GM18909 (cell line): ENCODE data around the gene OR1L8.
"Not testable (repeated sequence)": the region's sequence is repeated elsewhere in the genome, so short reads cannot be mapped to it uniquely, and the experiment has no call there.

Experiments
- ATAC-seq: cut with Tn5 transposase; IDR thresholded peaks from one replicate; pipeline ENCODE4 v1.9.1; 2021; ENCODE audit warnings: mild to moderate bottlenecking; ENCODE audit not compliant: unreplicated experiment, poor library complexity

The OR1L8 gene, protein sequence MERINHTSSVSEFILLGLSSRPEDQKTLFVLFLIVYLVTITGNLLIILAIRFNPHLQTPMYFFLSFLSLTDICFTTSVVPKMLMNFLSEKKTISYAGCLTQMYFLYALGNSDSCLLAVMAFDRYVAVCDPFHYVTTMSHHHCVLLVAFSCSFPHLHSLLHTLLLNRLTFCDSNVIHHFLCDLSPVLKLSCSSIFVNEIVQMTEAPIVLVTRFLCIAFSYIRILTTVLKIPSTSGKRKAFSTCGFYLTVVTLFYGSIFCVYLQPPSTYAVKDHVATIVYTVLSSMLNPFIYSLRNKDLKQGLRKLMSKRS

DNA sequence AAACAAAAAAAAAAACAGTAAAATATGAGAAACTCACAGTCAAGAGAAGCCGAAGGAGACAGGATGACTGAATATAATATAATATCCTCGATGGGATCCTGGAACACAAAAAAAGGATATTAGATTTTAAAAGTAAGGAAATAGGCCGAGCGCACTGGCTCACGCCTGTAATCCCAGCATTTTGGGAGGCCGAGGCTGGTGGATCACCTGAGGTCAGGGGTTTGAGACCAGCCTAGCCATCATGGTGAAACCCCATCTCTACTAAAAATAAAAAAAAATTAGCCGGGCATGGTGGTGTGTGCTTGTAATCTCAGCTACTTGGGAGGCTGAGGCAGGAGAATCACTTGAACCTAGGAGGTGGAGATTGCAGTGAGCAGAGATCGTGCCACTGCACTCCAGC, at the start of gene OR1L8:
Gene OR1L8, minus strand, starts transcription at position 101 of the 400 bp plus-strand sequence. CDS start 14,907 bp downstream, outside the sequence.
- not testable (repeated sequence) for ATAC-seq

- ATAC-seq, result no peak
Measured at GRCh38 chr9:122619996-122620395, 36.8 kb upstream of the OR1L8 start.

DNA sequence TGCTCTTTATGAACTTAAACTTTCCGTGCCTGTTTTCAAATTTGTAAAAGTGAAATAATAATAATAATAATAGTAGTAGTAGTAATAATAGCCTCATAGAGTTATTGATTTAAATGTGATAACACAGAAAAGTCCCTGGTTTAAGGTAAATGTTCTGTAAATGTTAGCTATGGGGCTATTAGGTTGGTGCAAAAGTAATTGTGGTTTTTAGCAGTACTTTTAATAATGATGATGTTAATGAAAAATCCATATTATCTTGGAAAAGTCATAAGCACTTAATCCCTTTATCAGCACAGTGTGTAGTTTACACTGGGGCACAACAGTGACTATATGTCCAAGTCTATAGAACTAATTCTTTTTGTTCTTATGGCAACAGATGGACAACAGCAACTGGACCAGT, 31.2 kb upstream of the OR1L8 start, which contains the start of gene OR1Q1:
Gene OR1Q1, plus strand, starts transcription at position 377 of the 400 bp plus-strand sequence. Its CDS starts 0 bp downstream, at position 377.
- ATAC-seq, result no peak

DNA sequence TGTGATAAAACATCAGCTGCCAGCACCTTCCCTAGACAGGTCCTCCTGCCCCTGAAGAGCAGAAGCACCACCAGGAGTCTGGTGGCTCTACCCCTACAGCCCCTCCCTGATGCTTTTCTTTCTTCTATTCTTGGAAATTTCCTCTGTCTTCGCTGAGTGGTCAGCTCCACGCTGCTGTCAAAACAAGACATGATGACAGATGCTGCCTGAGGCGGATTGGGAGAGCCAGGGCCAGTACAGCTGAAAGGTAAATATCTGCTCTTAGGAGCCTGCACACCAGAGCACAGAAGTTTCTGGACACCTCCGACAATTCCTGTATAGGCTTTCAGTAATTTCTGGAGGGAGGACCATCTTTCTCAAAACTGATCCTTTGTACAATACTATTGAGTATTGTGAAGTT, 26.6 kb upstream of the OR1L8 start:
- no peak for ATAC-seq

- no peak for ATAC-seq
Measured at GRCh38 chr9:122606587-122606986, 23.4 kb upstream of the OR1L8 start.

DNA sequence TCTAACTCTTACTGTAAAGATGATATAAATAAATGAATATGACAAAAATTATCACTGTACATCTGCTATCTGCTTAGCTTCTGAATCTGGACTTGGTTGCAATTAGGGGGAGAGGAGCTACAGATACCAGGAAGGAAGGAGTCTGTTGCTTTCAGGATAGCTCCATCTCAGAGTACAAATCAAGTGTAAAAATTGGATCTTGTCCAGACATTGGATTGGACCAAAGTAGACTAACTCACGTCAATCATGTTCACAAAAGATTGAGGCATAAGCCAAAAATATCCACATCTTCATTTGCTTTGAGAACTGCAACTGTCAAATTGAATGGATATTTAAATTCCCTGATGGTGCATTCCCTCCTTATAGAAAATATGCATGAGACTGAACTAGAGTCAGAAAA, 22.5 kb upstream of the OR1L8 start:
- ATAC-seq, result no peak

DNA sequence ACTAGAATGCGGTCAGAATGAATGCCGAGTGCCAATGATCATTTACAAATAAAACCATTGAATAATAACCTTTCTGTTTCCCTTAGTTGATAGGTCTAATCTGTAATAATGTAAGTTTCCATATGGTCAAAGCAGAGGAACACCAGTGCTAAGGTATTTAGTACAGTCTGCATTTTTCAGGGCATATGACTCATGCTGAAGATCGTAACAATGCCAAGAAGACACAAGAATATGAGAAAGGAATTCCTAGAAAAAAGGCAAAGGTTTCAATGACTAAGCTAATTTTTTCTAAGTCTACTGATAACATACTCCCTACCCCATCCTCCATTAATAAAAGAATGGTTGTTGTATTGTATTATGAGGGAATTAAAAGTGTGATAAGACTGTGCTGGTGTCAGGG, 2.8 kb downstream of the OR1L8 start:
- no peak for ATAC-seq

- ATAC-seq, result no peak
Measured at GRCh38 chr9:122579874-122580273, 3.3 kb downstream of the OR1L8 start.

GRCh38 chr9:122572456-122572855, 10.7 kb downstream of the OR1L8 start:
- no peak for ATAC-seq

DNA sequence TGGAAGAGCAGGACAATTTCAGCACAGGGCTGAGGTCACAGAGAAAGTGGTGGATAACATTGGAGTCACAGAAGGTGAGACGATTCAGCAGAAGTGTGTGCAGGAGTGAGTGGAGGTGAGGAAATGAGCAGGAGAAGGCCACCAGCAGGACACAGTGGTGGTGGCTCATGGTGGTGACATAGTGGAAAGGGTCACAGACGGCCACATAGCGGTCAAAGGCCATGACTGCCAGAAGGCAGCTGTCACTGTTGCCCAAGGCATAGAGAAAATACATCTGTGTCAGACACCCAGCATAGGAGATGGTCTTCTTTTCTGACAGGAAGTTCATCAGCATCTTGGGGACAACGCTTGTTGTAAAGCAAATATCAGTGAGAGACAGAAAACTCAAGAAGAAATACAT, 15.3 kb downstream of the OR1L8 start:
- ATAC-seq, result no peak

DNA sequence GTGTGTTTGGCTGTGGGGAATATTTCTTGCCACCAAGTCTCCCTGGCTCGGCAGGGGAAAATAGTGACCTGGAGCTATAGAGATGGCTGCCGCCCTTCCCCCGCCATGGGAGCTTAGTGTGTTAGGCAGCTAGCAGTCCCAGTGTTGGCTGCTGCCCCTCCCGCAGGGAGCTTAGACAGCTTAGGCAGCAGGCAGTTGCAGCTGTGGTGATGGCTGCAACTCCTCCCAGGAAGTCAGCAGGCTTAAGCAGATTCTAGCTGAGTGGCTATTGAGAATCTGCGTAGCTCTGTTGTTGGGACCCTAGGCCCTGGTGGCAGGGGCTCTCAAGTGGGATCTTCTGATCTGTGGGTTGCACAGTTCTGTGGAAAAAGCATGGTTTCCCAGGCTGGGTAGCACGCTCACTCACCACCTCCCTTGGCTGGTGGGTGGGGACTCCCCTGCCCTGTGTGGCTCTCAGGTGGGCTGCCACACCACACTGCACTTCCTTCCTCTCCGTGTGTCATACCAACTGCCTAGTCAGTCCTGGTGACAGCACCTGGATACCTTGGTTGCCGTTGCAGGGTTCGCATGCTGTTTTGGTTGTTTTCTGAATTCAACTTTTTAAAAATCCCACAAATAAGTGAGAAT, 20.9 kb downstream of the OR1L8 start:
- ATAC-seq, result no peak

DNA sequence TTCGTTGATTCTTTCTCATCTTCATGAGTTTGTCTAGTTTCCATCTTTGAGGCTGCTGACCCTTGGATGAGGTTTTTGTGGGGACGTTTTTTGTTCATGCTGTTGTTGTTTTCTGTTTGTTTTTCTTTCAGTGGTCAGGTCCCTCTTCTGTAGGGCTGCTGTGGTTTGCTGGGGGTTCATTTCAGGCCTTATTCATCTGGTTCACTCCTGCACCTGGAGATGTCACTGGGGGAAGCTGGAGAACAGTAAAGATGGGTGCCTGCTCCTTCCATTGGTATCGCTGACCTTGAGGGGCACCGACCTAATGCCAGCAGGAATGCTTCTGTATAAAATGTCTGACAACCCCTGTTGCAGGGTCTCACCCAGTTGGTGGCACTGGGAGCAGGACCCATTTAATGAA, 21.7 kb downstream of the OR1L8 start:
- no peak for ATAC-seq

GRCh38 chr9:122552812-122553211, 30.4 kb downstream of the OR1L8 start, which contains the start of gene OR1N2:
Gene OR1N2, plus strand, starts transcription at chr9:122553112. Its CDS starts 100 bp downstream, at chr9:122553212.
- ATAC-seq, result no peak

DNA sequence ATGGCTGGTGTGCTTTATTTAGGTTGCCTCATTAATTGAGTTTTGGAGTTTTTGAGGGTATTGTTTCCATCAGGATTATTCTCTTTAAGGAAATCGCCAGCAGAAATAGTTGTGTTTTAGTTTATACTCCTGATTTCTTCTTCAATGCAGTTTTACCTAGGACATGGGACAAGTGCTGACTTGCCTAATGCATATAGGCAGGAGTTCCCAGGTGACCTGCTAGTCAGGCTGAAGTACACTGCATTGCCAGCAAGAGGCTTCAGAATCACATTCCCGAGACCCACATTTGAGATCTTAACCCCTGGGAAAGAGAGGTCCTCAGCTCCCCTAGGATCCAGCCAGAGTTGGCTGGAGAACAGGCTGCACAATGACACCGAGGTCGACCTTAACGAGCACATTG, 31.8 kb downstream of the OR1L8 start:
- ATAC-seq, result no peak

DNA sequence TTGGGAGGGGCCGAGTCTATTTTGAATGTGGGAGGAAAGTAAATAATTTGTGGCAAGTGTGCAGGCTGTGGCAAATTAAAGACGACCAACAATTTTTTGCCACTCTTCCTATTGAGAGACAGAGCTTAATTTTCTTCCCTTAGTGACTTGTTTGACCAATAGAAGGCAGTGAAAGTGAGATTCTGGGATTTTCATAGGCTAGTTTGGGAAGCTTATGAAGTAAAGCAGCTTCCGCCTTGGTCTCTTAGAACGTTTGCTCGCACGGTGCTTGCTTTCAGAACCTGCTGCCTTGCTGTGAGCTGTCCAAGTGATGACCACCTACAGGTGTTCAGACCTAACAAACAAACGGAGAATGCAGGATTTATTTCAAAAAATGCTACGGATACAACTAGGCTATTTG, 37.0 kb downstream of the OR1L8 start:
- ATAC-seq, result no peak

- no peak for ATAC-seq
Measured at GRCh38 chr9:122538757-122539156, 44.4 kb downstream of the OR1L8 start.

- ATAC-seq, result not testable (repeated sequence)
Measured at GRCh38 chr9:122537066-122537465, 46.1 kb downstream of the OR1L8 start.

- no peak for ATAC-seq
Measured at GRCh38 chr9:122536134-122536533, 47.0 kb downstream of the OR1L8 start.

GRCh38 chr9:122531157-122531556, 52.0 kb downstream of the OR1L8 start:
- ATAC-seq, result not testable (repeated sequence)

DNA sequence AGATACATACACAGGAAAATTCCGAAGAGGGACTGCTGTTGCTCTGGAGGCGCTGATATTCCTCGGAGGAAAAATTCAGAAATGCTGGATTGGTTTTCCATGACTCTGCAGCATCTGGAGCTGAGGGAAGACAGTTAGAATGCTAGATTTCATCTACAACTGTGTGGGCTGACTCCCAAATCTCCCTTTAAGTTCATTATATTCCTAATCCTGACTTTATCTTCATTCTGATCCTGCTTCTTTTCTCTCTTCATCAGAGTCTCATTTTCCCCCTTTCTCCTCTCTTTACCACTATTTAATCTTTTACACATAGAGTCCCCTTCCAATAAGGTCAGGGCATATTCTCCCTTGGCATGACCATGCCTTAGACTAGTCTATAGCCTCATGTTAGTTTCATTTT, 56.0 kb downstream of the OR1L8 start, which contains the start of gene OR1N1:
Gene OR1N1, minus strand, starts transcription at position 101 of the 400 bp plus-strand sequence. Its CDS starts 0 bp downstream, at position 101.
- ATAC-seq, result no peak

- no peak for ATAC-seq
Measured at GRCh38 chr9:122526602-122527001, 56.6 kb downstream of the OR1L8 start.

DNA sequence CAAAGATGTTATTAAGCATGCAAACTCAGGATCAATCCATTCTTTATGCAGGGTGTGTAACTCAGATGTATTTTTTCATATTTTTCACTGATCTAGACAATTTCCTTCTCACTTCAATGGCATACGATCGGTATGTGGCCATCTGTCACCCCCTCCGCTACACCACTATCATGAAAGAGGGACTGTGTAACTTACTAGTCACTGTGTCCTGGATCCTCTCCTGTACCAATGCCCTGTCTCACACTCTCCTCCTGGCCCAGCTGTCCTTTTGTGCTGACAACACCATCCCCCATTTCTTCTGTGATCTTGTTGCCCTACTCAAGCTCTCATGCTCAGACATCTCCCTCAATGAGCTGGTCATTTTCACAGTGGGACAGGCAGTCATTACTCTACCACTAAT, 63.8 kb downstream of the OR1L8 start:
- ATAC-seq, result no peak
